HG03175 (cell line): ENCODE data around the gene PROB1.

Source experiments
- ATAC-seq: cut with Tn5 transposase; IDR thresholded peaks from one replicate; pipeline ENCODE4 v1.9.1; 2021; ENCODE audit warnings: mild to moderate bottlenecking, moderate library complexity; ENCODE audit not compliant: unreplicated experiment

Gene PROB1

DNA sequence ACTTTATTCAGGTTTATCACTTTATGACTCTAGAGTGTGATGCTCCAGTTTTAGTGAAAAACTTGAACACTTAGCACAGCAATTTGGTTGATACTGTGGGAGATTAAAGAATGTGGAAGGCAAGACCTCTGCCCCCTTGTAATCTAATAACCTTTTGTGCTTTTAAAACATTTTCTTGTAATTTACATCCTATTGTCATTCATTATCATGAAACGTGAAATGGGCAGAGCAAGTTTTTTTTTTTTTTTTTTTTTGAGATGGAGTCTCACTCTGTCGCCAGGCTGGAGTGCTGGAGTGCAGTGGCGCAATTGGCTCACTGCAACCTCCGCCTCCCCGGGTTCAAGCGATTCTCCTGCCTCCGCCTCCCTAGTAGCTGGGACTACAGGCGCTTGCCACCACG lies 51.4 kb downstream of the PROB1 start:
- ATAC-seq: no peak

DNA sequence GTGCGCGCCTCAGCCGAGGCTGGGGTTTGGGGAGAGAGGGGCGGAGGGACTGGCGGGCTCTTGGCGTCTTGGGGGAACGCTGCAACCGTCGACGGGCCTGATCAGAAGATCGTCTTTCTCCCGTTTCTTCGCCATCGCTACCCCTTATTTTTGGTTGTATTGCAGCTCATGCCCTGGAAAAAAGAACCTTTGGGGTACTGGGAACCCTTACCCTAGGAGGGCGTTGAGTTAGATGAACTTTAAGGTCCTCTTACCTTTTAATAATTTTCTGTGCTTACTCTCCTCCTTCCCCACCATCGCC lies 52.5 kb downstream of the PROB1 start:
- no peak for ATAC-seq

DNA sequence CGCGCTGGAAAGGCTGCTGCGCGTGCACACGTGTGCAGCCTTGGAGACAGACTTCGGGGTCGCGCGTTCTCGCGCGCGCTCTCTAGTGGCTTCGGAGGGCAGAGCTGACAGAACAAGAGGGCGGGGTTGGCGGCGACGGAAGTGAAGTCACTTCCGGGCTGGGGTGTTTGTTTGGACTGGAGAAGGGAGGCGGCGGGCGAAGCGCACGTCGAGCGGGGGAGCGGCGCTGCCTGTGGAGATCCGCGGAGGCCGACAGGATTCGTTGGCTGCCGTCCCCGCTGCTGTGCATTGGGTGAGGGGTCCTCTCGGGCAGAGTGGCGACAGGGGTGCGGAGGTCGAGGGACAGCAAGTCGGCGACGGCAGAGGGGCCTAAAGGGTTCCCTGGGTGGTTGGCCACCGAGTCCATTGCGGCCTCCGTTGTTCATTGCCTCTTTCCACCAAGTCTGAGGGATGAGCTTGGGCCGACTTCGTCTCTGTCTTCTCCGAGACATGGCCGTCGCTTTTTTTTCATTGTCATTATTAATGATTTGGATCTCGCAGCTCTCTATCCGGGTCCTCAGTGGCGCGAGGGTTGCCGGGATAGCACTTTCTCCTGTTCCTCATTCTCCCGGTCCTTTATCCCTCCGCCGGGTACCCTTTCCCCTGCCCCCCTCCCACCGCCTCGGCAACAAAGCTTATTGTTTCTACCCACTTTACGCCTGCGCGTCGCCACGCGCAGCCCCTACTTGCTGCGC lies 53.0 kb downstream of the PROB1 start, which contains the start of gene PAIP2:
PAIP2 (plus strand) TSS at position 166 of the 734 bp plus-strand sequence. CDS start 21,931 bp downstream, outside the sequence.
- ATAC-seq: peak; percentile 89

DNA sequence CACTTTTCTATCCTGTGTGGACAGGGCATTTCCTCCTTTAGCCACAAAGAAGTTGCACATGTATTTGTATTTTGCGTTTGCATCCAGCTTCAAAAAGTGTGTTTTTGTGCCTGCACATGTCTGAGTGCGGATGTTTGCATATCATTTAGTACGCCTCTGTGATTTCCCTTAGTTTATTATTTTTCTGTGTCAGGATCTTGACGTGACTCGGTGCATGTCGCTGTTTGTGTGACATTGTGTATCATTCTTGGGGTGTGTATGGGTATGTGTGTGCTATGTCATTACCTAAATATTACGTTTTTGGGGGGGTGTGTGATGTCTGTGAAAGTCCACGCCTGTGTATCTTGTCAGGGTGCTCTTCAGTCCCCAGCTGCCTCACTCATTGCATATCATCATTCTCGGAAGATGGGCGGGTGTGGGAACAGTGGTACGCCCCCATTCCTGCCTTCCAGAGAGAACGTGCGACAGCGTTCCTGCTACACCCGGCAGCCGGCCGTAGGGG lies 53.7 kb downstream of the PROB1 start:
- no peak for ATAC-seq
